ENCODE measurements around the gene CHPF2. TPM values are rescaled to one million over a fixed set of nuclear protein-coding genes. Genes with fewer than 3 reads are reported as not detected.

Gene CHPF2
- total RNA-seq, 6 experiments from 2014 or later = 11.9 to 20.7 (median 17.7) TPM

GRCh38 chr7:151207315-151207714, 25.0 kb upstream of the CHPF2 start:
- H3K36me3 ChIP-seq = no peaks in the 10 kb centered on the region
- no peak for ATAC-seq
- intact Hi-C loops (cut with DNase I) = no loop called here
- H3K4me3 ChIP-seq = no peak overlapping the region
- no peak for TF ChIP-seq POLR2A (IDR thresholded peaks at IDR 0.05)
- no peak for TF ChIP-seq CTCF (IDR thresholded peaks at IDR 0.05)
- H3K27me3 ChIP-seq = no peaks in the 10 kb centered on the region
- WGBS (ENCODE audit: insufficient coverage, low coverage, low lambda C conversion rate, missing lambda C conversion rate) = 50% methylated on average over 9 of the region's 9 CpGs
- H3K27ac ChIP-seq = no peak overlapping the region
- no peak for DNase-seq
- no peaks in the 10 kb centered on the region for H3K9me3 ChIP-seq
- no peaks in the 10 kb centered on the region for H3K4me1 ChIP-seq

DNA sequence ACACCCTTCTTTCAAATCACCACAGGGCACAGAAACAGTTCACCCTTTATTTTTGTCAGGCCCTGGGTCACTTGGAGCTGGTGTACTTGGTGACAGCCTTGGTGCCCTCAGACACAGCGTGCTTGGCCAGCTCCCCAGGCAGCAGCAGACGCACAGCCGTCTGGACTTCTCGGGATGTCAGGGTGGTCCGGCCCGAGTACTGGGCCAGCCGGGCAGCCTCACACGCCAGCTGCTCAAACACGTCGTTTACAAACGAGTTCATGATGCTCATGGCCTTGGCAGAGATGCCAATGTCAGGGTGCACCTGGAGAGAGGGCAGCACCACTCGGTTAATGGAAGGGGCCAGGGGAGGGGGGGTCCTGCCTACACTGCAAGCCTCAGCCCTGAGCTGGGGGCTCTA, 24.5 kb upstream of the CHPF2 start:
- H3K4me1 ChIP-seq = no peaks in the 10 kb centered on the region
- no peak for ATAC-seq
- no peak overlapping the region for H3K27ac ChIP-seq
- intact Hi-C loops (cut with DNase I) = no loop called here
- 63% methylated on average over 7 of the region's 12 CpGs for WGBS (ENCODE audit: insufficient coverage, low coverage, low lambda C conversion rate, missing lambda C conversion rate)
- TF ChIP-seq POLR2A (IDR thresholded peaks at IDR 0.05) = no peak
- no peak for TF ChIP-seq CTCF (IDR thresholded peaks at IDR 0.05)
- H3K36me3 ChIP-seq = no peaks in the 10 kb centered on the region
- no peaks in the 10 kb centered on the region for H3K27me3 ChIP-seq
- no peak for DNase-seq
- no peak overlapping the region for H3K4me3 ChIP-seq
- no peaks in the 10 kb centered on the region for H3K9me3 ChIP-seq

DNA sequence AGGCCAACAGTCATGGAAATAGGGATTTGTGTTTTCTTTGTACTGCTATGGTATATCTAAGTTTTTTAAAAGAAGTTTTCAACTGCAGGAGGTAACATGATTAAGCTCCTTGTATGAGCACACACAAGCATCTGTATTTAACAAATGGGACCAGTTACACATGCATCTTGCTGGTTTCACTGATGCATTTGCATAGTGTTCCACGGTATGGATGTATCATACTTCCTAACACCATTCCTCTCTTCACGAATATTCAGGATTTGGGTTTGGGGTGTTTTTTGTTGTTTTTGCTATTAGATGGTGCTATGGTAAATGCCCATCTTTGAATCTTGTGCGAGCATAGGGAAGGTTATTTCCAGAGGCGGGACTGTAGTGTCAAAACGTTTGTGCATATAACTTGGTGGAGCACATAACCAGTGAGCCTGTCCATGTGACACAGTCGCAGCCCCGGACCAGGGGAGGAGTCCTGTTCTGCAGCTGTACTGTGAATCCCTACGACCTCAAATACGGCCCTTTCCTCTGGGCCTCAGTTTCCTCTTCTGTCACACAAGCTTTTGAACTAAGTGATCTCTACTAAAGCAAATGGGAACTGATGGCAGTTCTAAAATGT, 23.9 kb upstream of the CHPF2 start:
- no peaks in the 10 kb centered on the region for H3K9me3 ChIP-seq
- ATAC-seq = no peak
- WGBS (ENCODE audit: insufficient coverage, low coverage, low lambda C conversion rate, missing lambda C conversion rate) = 67% methylated on average over 9 of the region's 9 CpGs
- H3K27ac ChIP-seq = no peak overlapping the region
- intact Hi-C loops (cut with DNase I) = no loop called here
- H3K36me3 ChIP-seq = peaks cover 0 to 5% (median 0%) of the 10 kb centered on the region in 4 donors
- no peaks in the 10 kb centered on the region for H3K27me3 ChIP-seq
- no peaks in the 10 kb centered on the region for H3K4me1 ChIP-seq
- DNase-seq = no peak
- H3K4me3 ChIP-seq = no peak overlapping the region
- TF ChIP-seq CTCF (IDR thresholded peaks at IDR 0.05) (no peak), POLR2A (IDR thresholded peaks at IDR 0.05) (no peak)

DNA sequence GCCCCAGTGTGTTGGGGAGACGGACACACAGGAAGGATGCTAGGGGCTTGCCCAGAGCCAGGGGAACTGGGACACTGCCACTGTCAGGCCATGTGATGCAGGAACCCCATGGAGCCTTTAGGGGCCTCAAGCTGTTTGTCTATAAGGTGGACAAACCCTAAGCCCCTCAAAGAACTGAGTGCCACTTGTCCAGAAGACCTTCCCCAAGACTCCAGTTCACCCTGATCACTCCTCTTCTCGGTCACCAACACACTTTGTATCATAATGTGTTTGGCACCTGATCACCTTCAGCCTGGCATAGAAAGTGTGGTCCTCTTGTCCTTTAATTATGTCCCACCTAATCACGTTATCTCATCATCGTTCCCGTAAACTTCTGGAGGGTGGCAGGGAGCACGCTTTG, 22.7 kb upstream of the CHPF2 start:
- Histone ChIP-seq H3K27ac (no peak overlapping the region), H3K4me3 (no peak overlapping the region), H3K9me3 (no peaks in the 10 kb centered on the region), H3K36me3 (peaks cover 0 to 14% (median 3%) of the 10 kb centered on the region in 4 donors), H3K27me3 (no peaks in the 10 kb centered on the region), H3K4me1 (no peaks in the 10 kb centered on the region)
- intact Hi-C loops (cut with DNase I) = no loop called here
- TF ChIP-seq CTCF (IDR thresholded peaks at IDR 0.05) (no peak), POLR2A (IDR thresholded peaks at IDR 0.05) (no peak)
- ATAC-seq (no peak), DNase-seq (no peak)
- WGBS (ENCODE audit: insufficient coverage, low coverage, low lambda C conversion rate, missing lambda C conversion rate) = no CpG with 5 or more reads among the region's 6 CpGs
